Urinary bladder (tissue), 4 donors: ENCODE data around the gene SH2D3C. TPM values are rescaled to one million over a fixed set of nuclear protein-coding genes. Genes with fewer than 3 reads are reported as not detected.

Source experiments
- DNase-seq: peaks from one replicate; pipeline ENCODE4 v3.0.0-alpha.2; 2015; ENCODE audit errors: extremely low spot score
- H3K27ac ChIP-seq: one replicate; pipeline ENCODE4 v1.5.1; 2013; ENCODE audit warnings: low read depth, mild to moderate bottlenecking, moderate library complexity
- H3K36me3 ChIP-seq: one replicate; pipeline ENCODE4 v1.6.1; 2013; ENCODE audit warnings: mild to moderate bottlenecking, moderate library complexity; ENCODE audit not compliant: insufficient read depth
- H3K4me1 ChIP-seq: one replicate; pipeline ENCODE4 v1.6.1; 2013; ENCODE audit warnings: mild to moderate bottlenecking, moderate library complexity; ENCODE audit not compliant: insufficient read depth
- H3K4me3 ChIP-seq: one replicate; pipeline ENCODE4 v1.5.1; 2013; ENCODE audit warnings: low read depth, low read length
- WGBS: extraction: QIAGEN DNeasy Blood & Tissue Kit; methylation state at CpG from one replicate; pipeline ENCODE4 v1.1.7; 2013; 5-methylcytosine and 5-hydroxymethylcytosine counted together
- polyA plus RNA-seq: library from polyadenylated mRNA; stranded (reverse); fragments of 200-250 nt; gene quantifications from one replicate; pipeline ENCODE4 v1.2.3, GENCODE V29; 2013
- total RNA-seq: library from RNA; depleted of rRNA; stranded (reverse); fragments of >200 nt; gene quantifications from one replicate; pipeline ENCODE4 v1.2.3, GENCODE V29; 2014
- donor health status: healthy with polysubstance abuse.
- donor health status: healthy.

Gene SH2D3C
- total and polyA plus RNA-seq, 2 donors: 11.6 to 16.6 TPM

DNA sequence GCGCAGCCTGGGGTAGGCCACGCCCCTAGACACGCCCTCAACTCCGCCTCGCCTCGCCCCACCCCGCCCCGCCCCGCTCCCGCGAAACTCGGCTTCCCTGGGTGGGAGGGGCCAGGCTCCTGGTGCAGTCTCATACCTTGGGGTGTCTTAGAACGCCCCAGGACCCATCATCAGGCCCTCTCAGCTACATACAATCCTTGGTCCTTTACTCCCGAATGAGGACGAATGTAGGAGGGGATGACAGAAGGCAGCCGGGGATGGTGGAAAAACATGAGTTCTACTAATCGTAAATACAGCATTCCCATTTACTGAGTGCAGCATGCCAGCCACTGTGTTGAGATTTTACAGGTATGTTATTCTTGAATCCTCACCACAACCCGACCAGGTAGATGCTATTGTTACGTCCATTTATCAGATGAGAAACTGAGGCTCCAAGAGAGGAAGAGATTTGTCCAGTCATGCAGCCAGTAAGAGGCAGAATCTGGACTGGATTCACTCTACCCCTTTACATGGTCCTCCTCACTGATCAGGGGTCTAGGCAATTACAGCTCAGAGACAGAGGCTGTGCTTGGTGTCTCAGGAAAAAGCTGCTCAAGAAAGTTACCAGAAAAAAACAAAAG, 6.8 kb downstream of the SH2D3C start:
- H3K4me3 ChIP-seq: peak overlapping the region; percentile 37
- DNase-seq: no peak
- H3K27ac ChIP-seq: no peak overlapping the region
- H3K4me1 ChIP-seq: no peaks in the 10 kb centered on the region
- 4% methylated on average over 19 of the region's 19 CpGs for WGBS
- no peaks in the 10 kb centered on the region for H3K36me3 ChIP-seq

DNA sequence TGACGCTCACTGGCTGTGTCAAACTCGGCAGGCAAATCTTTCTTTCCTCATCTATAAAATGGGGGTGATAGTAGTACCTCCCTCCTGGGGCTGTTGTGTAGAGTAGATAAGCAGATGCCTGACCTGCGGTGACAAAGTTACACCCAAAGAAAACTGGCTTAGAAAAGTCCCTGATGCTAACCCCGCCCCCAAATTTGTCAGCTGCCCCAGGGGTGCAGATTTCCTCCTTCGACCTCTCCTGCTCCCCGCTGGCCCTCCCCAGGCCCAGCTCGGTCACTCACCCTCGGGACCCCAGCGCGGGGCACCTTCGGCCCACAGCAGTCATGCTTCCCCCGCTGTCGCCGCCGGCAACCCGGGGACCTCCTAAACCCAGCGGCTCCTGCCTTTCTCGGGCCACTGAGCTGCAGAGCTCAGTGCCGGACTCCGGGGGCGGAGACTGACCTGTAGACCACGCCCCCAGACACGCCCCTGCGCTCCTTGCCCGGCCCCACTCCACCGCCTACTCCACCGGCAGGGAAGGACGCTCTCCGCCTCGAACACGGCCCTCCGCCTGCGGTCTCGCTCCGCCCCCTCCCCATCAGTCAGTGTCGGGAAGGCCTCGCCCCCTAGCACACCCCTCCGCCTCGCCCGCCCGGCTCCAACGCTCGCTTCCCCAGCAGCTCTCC, 7.4 kb downstream of the SH2D3C start:
- peak overlapping the region; percentile 37 for H3K4me3 ChIP-seq
- H3K4me1 ChIP-seq: no peaks in the 10 kb centered on the region
- DNase-seq: peak; percentile 91
- no peak overlapping the region for H3K27ac ChIP-seq
- H3K36me3 ChIP-seq: no peaks in the 10 kb centered on the region
- WGBS: 4% methylated on average over 43 of the region's 43 CpGs

DNA sequence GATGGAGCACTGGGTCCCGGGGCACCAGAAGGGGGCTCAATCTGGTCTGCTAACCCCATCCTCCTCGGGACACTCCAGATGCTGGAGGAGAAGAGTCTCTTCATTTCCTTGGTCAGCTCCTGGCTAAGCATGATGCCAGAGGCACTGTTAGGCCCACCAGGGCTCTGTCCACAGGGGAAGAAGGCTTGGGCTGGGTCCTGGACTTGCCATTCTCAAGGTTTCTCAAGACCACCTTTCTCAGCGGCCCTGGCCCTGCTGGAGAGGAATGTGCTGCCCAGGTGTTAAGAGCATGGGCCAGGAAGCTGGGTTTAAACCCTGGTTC, 7.9 kb downstream of the SH2D3C start:
- DNase-seq: no peak
- H3K27ac ChIP-seq: no peak overlapping the region
- no peaks in the 10 kb centered on the region for H3K4me1 ChIP-seq
- H3K36me3 ChIP-seq: no peaks in the 10 kb centered on the region
- peak overlapping the region; percentile 37 for H3K4me3 ChIP-seq
- WGBS: 51% methylated on average over 3 of the region's 3 CpGs

DNA sequence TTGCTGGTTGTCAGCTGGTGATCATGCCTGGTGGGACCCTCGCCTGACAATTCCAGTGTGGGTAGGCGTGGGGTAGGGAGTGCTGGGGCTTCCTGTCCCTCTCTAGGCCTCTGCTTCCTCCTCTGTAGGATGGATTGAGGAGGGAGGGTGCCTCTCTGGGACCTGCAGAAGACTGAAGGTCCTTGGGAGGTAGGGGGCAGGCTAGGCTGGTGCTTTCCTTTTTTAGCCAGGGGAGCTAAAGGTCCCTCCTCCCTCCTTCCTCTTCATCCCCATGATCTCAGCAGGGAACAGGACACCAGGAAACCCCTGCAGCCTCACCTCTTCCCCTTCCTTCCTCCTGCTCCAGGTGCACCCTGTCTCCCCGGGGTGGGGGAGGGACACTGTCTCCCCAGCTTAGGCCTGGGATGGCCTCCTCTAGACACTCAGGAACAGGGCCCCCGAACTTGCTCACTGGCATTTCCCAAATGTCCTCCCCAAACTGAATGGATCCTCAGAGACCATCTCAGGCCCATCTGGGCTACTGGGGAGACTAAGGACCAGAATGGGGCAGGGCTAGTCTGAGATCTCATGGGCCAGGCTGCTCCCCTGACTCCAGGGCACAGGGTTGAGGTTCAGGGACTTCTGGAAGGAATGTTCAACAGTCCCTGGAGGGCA, 8.4 kb downstream of the SH2D3C start:
- H3K4me1 ChIP-seq: no peaks in the 10 kb centered on the region
- H3K36me3 ChIP-seq: no peaks in the 10 kb centered on the region
- WGBS: 80% methylated on average over 4 of the region's 4 CpGs
- H3K4me3 ChIP-seq: no peak overlapping the region
- H3K27ac ChIP-seq: peak overlapping the region; percentile 27
- no peak for DNase-seq

DNA sequence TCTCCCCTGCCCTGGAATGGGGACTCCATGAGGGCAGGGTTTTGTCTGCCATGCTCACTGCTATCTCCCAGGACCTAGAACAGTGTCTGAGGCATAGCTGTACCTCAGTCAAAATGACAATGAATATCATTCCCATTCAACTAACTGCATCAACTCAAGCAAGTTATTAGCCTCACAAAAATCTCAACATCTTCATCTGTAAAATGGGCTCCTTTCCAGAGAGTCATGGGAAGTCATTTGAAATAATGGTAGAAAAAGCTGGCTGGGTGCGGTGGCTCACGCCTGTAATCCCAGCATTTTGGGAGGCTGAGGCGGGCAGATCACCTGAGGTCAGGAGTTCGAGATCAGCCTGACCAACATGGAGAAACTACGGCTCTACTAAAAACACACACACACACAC, 9.4 kb downstream of the SH2D3C start:
- DNase-seq: no peak
- Histone ChIP-seq H3K4me1 (no peaks in the 10 kb centered on the region), H3K4me3 (no peak overlapping the region), H3K36me3 (no peaks in the 10 kb centered on the region), H3K27ac (no peak overlapping the region)
- WGBS: 89% methylated on average over 5 of the region's 5 CpGs

DNA sequence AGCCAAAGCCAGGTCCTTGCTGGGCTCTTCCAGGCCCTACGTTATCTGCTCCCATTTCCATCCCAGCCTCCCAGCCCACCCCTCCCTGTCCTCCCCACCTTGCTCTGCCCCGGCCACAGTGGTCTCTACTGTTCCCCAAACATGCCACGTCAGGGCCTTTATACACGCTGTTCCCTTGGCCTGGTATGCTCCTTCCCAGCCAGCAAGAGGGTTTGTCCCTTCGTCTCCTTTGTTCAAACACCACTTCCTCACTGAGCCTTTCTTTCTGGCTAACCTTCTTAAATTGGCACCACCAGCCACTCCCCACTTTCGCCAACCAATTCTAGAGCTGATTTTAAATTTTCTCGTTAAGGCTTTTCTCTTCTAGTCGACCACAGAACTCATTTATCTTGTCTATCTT, 9.8 kb downstream of the SH2D3C start:
- 78% methylated on average over 8 of the region's 8 CpGs for WGBS
- no peaks in the 10 kb centered on the region for H3K36me3 ChIP-seq
- no peak overlapping the region for H3K4me3 ChIP-seq
- H3K27ac ChIP-seq: no peak overlapping the region
- no peak for DNase-seq
- H3K4me1 ChIP-seq: no peaks in the 10 kb centered on the region

DNA sequence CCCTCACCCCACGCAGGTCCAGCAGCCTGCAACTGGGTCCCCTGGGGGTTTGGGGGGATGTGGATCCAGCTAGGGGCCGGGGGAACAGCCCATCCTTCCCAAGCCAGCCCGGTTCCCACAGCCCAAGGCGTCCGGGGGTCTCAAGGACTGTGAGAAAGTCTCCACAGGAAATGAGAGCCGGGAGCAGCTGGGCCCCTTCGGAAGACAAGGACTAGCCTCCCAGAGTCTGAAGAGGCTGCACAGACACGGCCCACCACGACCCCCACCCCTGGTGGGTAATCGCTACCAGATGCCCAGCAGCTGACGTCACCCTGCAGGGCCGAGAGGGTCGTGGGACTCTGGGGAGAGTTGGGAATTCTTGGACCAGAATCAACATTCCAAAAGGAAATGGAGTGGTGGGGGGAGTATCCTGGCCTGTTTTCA, 10.5 kb downstream of the SH2D3C start:
- no peaks in the 10 kb centered on the region for H3K4me1 ChIP-seq
- H3K36me3 ChIP-seq: no peaks in the 10 kb centered on the region
- no peak overlapping the region for H3K4me3 ChIP-seq
- peak overlapping the region; percentile 27 for H3K27ac ChIP-seq
- no peak for DNase-seq
- 34% methylated on average over 13 of the region's 13 CpGs for WGBS

DNA sequence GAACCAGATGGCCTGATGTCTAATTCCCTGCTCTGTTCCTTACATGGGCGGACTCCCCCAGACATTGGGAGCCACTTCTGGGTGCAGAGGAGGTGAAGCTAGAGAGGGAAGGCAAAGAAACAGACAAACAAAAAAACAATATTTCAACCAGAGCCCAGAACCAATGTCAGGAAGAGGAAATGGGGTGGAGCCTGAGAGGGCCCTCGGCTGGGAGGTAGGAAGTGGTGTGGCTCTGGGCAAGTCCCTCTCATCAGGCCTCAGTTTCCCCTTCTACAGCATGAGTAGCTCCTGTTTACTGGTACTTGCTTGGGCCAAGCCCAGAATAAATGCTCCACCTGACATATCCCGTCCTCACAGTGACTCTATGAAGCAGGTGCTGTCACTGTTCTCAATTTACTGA, 11.1 kb downstream of the SH2D3C start:
- no peak overlapping the region for H3K27ac ChIP-seq

DNA sequence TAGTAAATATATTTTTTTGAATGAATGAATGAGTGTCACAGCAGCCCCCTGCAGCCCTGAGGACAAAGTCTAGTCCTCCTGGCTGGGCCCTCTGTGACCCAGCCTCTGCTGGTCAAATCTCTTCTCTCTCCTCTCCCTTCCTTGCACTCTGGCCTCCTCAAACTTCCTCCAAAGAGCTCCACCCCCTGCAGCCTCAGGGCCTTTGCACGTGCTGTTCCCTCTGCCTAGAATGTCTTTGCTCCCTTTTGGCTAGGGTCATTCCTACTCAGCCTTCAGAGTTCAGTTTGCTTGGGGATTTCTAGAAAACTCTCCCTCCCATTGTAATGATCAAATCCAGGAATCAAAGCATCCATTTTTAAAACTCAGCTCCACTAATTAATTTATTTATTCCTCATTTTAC, 13.0 kb downstream of the SH2D3C start:
- no peak overlapping the region for H3K27ac ChIP-seq
- 86% methylated on average over 1 of the region's 1 CpG for WGBS
- no peak overlapping the region for H3K4me3 ChIP-seq
- H3K4me1 ChIP-seq: no peaks in the 10 kb centered on the region
- no peak for DNase-seq
- no peaks in the 10 kb centered on the region for H3K36me3 ChIP-seq

More for the DNA sequence above, 11.1 kb downstream of the SH2D3C start:
- no peak for DNase-seq
- Histone ChIP-seq H3K4me1 (no peaks in the 10 kb centered on the region), H3K36me3 (no peaks in the 10 kb centered on the region), H3K4me3 (no peak overlapping the region)
- WGBS: 65% methylated on average over 3 of the region's 3 CpGs

DNA sequence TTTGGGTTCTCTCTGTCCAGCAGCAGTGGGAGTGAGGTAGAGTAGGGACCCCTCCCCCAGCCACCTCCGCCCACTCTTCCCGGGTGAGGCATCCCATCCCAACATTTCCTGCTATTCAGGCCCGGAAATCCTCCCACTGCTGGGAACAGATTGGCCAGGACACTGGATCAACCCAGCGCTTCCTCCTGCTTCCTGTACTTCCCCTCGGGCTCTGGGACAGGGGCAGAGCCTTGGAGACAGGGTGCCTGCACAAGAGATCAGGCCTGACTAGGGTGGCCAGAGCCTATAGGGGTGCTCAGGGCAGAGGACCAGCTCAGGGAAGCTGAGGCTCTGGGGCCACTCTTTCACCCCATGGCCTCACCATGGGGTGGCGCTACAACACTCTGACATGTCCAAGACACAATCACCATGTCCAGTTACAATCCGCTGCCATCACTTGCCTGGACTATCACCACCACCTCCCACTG, 14.5 kb downstream of the SH2D3C start:
- Histone ChIP-seq H3K4me3 (no peak overlapping the region), H3K36me3 (no peaks in the 10 kb centered on the region), H3K4me1 (no peaks in the 10 kb centered on the region), H3K27ac (no peak overlapping the region)
- DNase-seq: no peak
- WGBS: 46% methylated on average over 7 of the region's 7 CpGs

DNA sequence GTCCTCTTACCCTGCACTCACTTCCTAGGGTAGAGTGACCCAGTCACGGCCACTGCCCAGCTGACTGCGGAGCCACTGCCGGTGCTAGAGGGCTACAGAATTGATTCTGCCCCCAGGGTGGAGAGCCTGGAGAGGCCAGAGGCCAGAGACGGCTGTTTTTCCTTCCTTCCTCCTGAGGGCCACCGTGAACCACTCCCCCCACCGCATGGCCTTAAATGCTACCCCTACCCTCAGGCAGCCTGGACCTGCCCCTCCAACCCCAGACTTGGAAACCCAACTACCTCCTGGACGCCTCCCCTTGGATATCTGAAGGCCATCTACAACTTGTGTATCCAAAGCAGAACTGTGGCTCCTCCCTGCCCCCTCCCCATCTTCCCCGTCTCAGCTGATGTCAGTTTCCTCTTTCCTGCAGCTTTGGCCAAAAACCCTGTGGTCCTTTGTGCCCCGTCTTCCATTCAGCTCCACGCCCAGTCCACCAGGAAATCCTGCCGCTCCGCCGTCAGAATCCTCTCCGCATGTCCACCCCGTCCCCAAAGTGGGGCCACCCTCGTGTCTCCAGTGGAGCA, 16.3 kb downstream of the SH2D3C start:
- DNase-seq: no peak
- Histone ChIP-seq H3K36me3 (no peaks in the 10 kb centered on the region), H3K27ac (no peak overlapping the region), H3K4me1 (no peaks in the 10 kb centered on the region), H3K4me3 (no peak overlapping the region)
- WGBS: 35% methylated on average over 16 of the region's 16 CpGs

DNA sequence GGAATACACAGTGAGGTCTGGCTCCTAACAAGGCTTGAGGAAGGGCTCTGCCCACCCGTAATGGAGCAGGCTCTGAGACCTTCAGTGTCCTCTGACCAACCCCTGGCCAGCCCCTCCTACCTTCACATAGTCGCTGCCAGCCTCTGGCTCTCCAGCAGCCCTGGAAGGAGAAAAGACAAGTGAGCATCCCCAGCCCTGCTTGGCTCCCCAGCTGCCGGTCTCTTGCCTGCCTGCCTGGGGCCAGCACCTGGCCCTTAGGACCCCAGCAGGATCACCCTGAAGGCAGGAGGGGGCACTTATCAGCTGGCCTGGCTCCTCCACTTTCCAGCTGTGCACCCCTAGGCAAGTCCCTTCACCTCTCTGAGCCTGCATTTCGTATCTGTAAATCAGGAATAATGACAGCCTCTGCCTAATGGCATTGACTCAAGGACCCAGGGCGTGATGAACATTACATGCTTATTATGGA, 16.9 kb downstream of the SH2D3C start:
- DNase-seq: no peak
- Histone ChIP-seq H3K4me1 (no peaks in the 10 kb centered on the region), H3K27ac (no peak overlapping the region), H3K4me3 (no peak overlapping the region), H3K36me3 (no peaks in the 10 kb centered on the region)
- WGBS: 45% methylated on average over 5 of the region's 5 CpGs

DNA sequence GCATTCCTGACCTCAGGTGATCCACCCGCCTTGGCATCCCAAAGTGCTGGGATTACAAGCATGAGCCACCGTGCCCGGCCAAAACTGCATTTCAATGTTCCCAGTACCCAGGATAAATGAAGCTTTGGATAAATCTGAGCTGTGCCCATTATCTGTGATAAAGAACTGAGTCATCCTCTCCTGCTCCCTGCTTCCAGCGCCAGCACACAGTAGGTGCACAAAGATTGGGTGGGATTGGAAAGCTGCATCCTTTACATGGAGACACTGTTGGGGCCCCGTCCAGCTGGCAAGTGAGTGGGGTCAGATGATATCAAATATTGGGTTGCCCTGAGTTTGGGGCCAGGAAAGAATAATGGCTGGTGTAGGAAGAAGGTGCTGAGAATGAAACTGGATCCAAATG, 17.4 kb downstream of the SH2D3C start:
- H3K36me3 ChIP-seq: no peaks in the 10 kb centered on the region
- H3K27ac ChIP-seq: no peak overlapping the region
- H3K4me1 ChIP-seq: no peaks in the 10 kb centered on the region
- H3K4me3 ChIP-seq: no peak overlapping the region
- no peak for DNase-seq
- WGBS: 83% methylated on average over 5 of the region's 5 CpGs

DNA sequence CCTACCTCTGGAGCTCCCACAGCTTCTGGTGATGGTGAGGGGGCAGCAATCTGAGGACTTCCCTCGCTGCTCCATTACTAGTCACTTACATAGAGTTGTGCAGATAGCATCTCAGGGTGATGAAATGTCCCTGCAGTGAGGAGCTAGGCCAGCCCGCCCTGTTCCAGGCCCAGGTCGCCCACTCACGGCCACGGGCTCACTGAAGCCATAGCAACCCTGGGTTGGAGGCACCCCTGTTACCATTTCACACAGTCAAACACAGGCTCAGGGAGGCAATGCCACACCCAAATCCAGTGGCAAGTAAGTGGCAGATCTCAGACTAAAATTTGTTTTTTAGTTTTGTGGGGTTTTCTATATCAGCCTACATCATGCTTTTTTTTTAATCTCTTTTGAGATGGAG, 19.6 kb downstream of the SH2D3C start:
- no peak overlapping the region for H3K4me3 ChIP-seq
- peaks cover 2% of the 10 kb centered on the region for H3K4me1 ChIP-seq

More for the DNA sequence above, 19.6 kb downstream of the SH2D3C start:
- no peaks in the 10 kb centered on the region for H3K36me3 ChIP-seq
- no peak overlapping the region for H3K27ac ChIP-seq
- DNase-seq: no peak
- 78% methylated on average over 5 of the region's 5 CpGs for WGBS
